MM.1S (cell line): ENCODE measurements around the gene PPOX.

Source experiments
- DNase-seq: peaks from one replicate; pipeline ENCODE4 v3.0.0-alpha.2; 2015
- H2AFZ ChIP-seq: fragments of 300-600 bp; sonication (generic); 2 replicates; pipeline ENCODE4 v1.6.0; 2016; ENCODE audit warnings: antibody characterized with exemption, low read length
- H3F3A ChIP-seq: fragments of 300-600 bp; sonication (generic); 2 replicates; pipeline ENCODE4 v1.6.1; 2016; ENCODE audit warnings: mild to moderate bottlenecking, antibody characterized with exemption, low read length, moderate library complexity, mixed read lengths; ENCODE audit not compliant: insufficient read depth
- H3K27ac ChIP-seq: fragments of 300-600 bp; sonication (generic); 2 replicates; pipeline ENCODE4 v1.5.1; 2016; ENCODE audit warnings: mild to moderate bottlenecking, low read length
- H3K27me3 ChIP-seq: fragments of 300-600 bp; sonication (generic); replicated peaks from 2 replicates; pipeline ENCODE4 v1.6.0; 2016; ENCODE audit warnings: low read length; ENCODE audit not compliant: insufficient read depth
- H3K36me3 ChIP-seq: fragments of 300-600 bp; sonication (generic); replicated peaks from 2 replicates; pipeline ENCODE4 v1.6.1; 2016; ENCODE audit warnings: mild to moderate bottlenecking, low read length, mixed read lengths; ENCODE audit not compliant: insufficient read depth
- H3K4me1 ChIP-seq: fragments of 300-600 bp; sonication (generic); 2 replicates; pipeline ENCODE4 v1.6.1; 2016; ENCODE audit warnings: low read length, mixed read lengths
- H3K4me2 ChIP-seq: fragments of 300-600 bp; sonication (generic); 2 replicates; pipeline ENCODE4 v1.6.0; 2016; ENCODE audit warnings: low read depth, low read length
- H3K4me3 ChIP-seq: fragments of 300-600 bp; sonication (generic); 2 replicates; pipeline ENCODE4 v1.5.1; 2016; ENCODE audit warnings: low read length, mixed read lengths
- H3K79me2 ChIP-seq: fragments of 300-600 bp; sonication (generic); 2 replicates; pipeline ENCODE4 v1.6.1; 2016; ENCODE audit warnings: mixed run types, low read length, mixed read lengths
- H3K9ac ChIP-seq: fragments of 300-600 bp; sonication (generic); 2 replicates; pipeline ENCODE4 v1.6.1; 2016; ENCODE audit warnings: low read length, mixed read lengths
- H3K9me2 ChIP-seq: fragments of 300-600 bp; sonication (generic); replicated peaks from 2 replicates; pipeline ENCODE4 v1.6.1; 2016; ENCODE audit warnings: mild to moderate bottlenecking, low read length, mixed read lengths; ENCODE audit not compliant: insufficient read depth
- H3K9me3 ChIP-seq: fragments of 300-600 bp; sonication (generic); replicated peaks from 2 replicates; pipeline ENCODE4 v1.6.1; 2016; ENCODE audit warnings: mild to moderate bottlenecking, low read length, mixed read lengths; ENCODE audit not compliant: insufficient read depth
- H4K20me1 ChIP-seq: fragments of 300-600 bp; sonication (generic); 2 replicates; pipeline ENCODE4 v1.6.1; 2016; ENCODE audit warnings: mild to moderate bottlenecking, low read length, moderate library complexity, mixed read lengths; ENCODE audit not compliant: insufficient read depth
- EZH2 ChIP-seq: fragments of 300-600 bp; sonication (generic); optimal IDR thresholded peaks from 2 replicates; pipeline ENCODE3; 2017; ENCODE audit warnings: low read depth, mild to moderate bottlenecking, antibody characterized with exemption, low read length, mixed read lengths
- EZH2phosphoT487 ChIP-seq: fragments of 300-600 bp; sonication (generic); IDR thresholded peaks from 2 replicates; pipeline ENCODE4 v1.6.1; 2018; ENCODE audit warnings: antibody characterized with exemption, low read length
- TF ChIP-seq, protein P1 (sequence below): fragments of 300-600 bp; sonication (generic); IDR thresholded peaks from 2 replicates; pipeline ENCODE4 v1.5.1; 2016; ENCODE audit warnings: antibody characterized with exemption, low read length, mixed read lengths

Gene PPOX

GRCh38 chr1:161173711-161174110, 7.5 kb downstream of the PPOX start:
- peaks cover 53% of the 10 kb centered on the region for H3F3A ChIP-seq
- peaks cover 62% of the 10 kb centered on the region for H3K79me2 ChIP-seq
- H3K4me3 ChIP-seq: no peak overlapping the region
- 0 out of 2 replicates have a peak, but pooled peaks cover 6% of the 10 kb centered on the region for H4K20me1 ChIP-seq
- H3K4me1 ChIP-seq: peaks cover 39% of the 10 kb centered on the region
- TF ChIP-seq EZH2 (no peak), EZH2phosphoT487 (no peak)
- TF ChIP-seq, protein P1, sequence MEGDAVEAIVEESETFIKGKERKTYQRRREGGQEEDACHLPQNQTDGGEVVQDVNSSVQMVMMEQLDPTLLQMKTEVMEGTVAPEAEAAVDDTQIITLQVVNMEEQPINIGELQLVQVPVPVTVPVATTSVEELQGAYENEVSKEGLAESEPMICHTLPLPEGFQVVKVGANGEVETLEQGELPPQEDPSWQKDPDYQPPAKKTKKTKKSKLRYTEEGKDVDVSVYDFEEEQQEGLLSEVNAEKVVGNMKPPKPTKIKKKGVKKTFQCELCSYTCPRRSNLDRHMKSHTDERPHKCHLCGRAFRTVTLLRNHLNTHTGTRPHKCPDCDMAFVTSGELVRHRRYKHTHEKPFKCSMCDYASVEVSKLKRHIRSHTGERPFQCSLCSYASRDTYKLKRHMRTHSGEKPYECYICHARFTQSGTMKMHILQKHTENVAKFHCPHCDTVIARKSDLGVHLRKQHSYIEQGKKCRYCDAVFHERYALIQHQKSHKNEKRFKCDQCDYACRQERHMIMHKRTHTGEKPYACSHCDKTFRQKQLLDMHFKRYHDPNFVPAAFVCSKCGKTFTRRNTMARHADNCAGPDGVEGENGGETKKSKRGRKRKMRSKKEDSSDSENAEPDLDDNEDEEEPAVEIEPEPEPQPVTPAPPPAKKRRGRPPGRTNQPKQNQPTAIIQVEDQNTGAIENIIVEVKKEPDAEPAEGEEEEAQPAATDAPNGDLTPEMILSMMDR: no peak
- no peaks in the 10 kb centered on the region for H3K9me2 ChIP-seq
- no peak for DNase-seq
- H2AFZ ChIP-seq: no peak overlapping the region
- peak overlapping the region; percentile 4; the same call in 1 of the 2 replicates for H3K27ac ChIP-seq
- H3K27me3 ChIP-seq: no peaks in the 10 kb centered on the region
- H3K9ac ChIP-seq: no peak overlapping the region
- H3K9me3 ChIP-seq: no peaks in the 10 kb centered on the region
- H3K4me2 ChIP-seq: peak overlapping the region; percentile 11; the same call in 1 of the 2 replicates
- H3K36me3 ChIP-seq: peaks cover 43% of the 10 kb centered on the region

DNA sequence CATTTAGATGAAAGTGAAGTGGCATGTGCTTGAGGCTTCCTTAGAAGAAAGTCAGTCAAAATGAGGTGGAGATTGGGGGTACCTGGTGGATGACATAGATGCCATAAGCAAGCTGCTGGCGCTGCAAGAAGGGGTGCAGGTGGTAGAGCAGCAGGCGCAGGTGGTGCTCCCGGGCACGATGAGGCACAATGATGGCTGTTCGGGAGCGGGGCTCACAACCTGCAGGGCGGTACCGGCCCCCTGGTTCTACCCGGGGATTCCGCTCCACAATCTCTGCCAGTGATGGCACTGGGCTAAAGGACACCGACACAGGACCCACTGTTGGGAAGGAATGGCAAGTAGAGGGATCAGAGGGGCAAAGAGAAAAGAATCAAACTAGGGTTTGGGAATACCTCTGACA, 8.7 kb downstream of the PPOX start:
- peak overlapping the region; percentile 97 for H3K4me2 ChIP-seq

DNA sequence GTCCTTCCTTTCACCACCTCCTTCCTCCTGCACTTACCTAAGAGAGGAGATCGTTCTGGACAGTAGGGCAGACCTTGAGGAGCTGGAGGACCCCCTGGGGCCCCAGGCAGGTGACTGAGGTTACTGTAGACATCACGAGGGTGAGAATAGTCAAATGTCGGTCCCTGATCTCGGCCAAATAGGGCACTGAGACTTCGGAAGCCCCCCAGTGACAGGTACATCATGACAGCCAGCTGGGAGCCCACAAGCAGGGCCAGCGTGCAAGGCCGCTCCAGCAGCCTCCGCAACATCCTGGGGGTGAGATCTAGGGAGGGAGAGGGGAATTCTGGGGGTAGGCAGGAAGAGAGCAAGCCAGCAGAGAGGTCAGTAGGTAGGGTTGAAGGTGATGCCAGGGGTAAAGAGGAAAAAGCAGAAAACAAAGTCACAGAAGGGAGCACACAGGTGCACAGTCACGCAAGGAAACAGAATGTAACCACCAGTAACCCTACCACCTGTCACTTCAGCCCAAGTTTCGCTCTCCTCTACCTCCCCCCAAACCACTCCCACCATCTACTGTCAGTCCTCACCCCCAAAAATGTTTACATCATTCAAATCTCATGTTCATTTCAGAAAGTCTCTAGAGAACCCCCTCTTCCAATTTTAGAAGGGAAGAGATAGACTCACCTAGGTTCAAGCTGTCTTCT, 9.7 kb downstream of the PPOX start:
- Histone ChIP-seq H3K36me3 (peaks cover 38% of the 10 kb centered on the region), H3K4me1 (peaks cover 44% of the 10 kb centered on the region), H3K9me2 (no peaks in the 10 kb centered on the region), H2AFZ (no peak overlapping the region), H3K9me3 (no peaks in the 10 kb centered on the region), H3K79me2 (peaks cover 62% of the 10 kb centered on the region), H3F3A (peaks cover 42% of the 10 kb centered on the region), H4K20me1 (0 out of 2 replicates have a peak, but pooled peaks cover 6% of the 10 kb centered on the region), H3K4me2 (peak overlapping the region; percentile 97), H3K27me3 (no peaks in the 10 kb centered on the region), H3K27ac (peak overlapping the region; percentile 91), H3K4me3 (peak overlapping the region; percentile 88), H3K9ac (peak overlapping the region; percentile 87)
- TF ChIP-seq, protein P1: no peak
- DNase-seq: peak; percentile 93

More for the DNA sequence above, 8.7 kb downstream of the PPOX start:
- Histone ChIP-seq H4K20me1 (0 out of 2 replicates have a peak, but pooled peaks cover 6% of the 10 kb centered on the region), H2AFZ (no peak overlapping the region), H3K79me2 (peaks cover 62% of the 10 kb centered on the region), H3K9me2 (no peaks in the 10 kb centered on the region), H3K9ac (peak overlapping the region; percentile 87; the same call in 1 of the 2 replicates), H3K36me3 (peaks cover 43% of the 10 kb centered on the region), H3K4me3 (peak overlapping the region; percentile 88), H3K4me1 (peaks cover 39% of the 10 kb centered on the region), H3F3A (peaks cover 48% of the 10 kb centered on the region), H3K9me3 (no peaks in the 10 kb centered on the region), H3K27me3 (no peaks in the 10 kb centered on the region), H3K27ac (peak overlapping the region; percentile 91; the same call in 1 of the 2 replicates)
- TF ChIP-seq EZH2 (no peak), EZH2phosphoT487 (no peak)
- no peak for DNase-seq
